Endothelial cell (in vitro differentiated cells): ENCODE data around the gene ENTR1. TPM values are rescaled to one million over a fixed set of nuclear protein-coding genes. Genes with fewer than 3 reads are reported as not detected.

ENCODE experiments used
- DNase-seq: peaks from one replicate; pipeline ENCODE4 v3.0.0; 2021; ENCODE audit warnings: low spot score
- H3K27ac Mint-ChIP-seq: one replicate; pipeline ENCODE4 v1.8.0; 2021; ENCODE audit warnings: mixed read lengths, inconsistent platforms; ENCODE audit not compliant: unreplicated experiment
- H3K27me3 Mint-ChIP-seq: one replicate; pipeline ENCODE4 v1.8.0; 2021; ENCODE audit warnings: mild to moderate bottlenecking, moderate library complexity, mixed read lengths, inconsistent platforms; ENCODE audit not compliant: unreplicated experiment
- H3K36me3 Mint-ChIP-seq: one replicate; pipeline ENCODE4 v1.8.0; 2021; ENCODE audit warnings: mild to moderate bottlenecking, low read depth, mixed read lengths, inconsistent platforms; ENCODE audit not compliant: unreplicated experiment
- H3K4me1 Mint-ChIP-seq: one replicate; pipeline ENCODE4 v1.8.0; 2021; ENCODE audit warnings: mild to moderate bottlenecking, mixed read lengths, inconsistent platforms; ENCODE audit not compliant: unreplicated experiment
- H3K4me3 Mint-ChIP-seq: one replicate; pipeline ENCODE4 v1.8.0; 2021; ENCODE audit warnings: mild to moderate bottlenecking, mixed read lengths, inconsistent platforms; ENCODE audit not compliant: unreplicated experiment
- H3K9me3 Mint-ChIP-seq: one replicate; pipeline ENCODE4 v1.8.0; 2021; ENCODE audit warnings: mixed read lengths, inconsistent platforms; ENCODE audit not compliant: unreplicated experiment
- CTCF ChIP-seq: fragments of 200-600 bp; sonication (generic); IDR thresholded peaks from one replicate; pipeline ENCODE4 v1.5.0; 2021; ENCODE audit warnings: antibody characterized with exemption; ENCODE audit not compliant: unreplicated experiment
- total RNA-seq: library from RNA; stranded (reverse); fragmentation: NEBNext Ultra II Directional; extraction: Animal tissue kit (Norgen Biotek cat#: 25700); gene quantifications from one replicate; pipeline ENCODE4 v1.2.1, GENCODE V29; 2021; ENCODE audit not compliant: unreplicated experiment

Gene ENTR1
- total RNA-seq, 1 donor from 2014 or later, result 45.0 TPM

- Mint-ChIP-seq H3K27me3 (peaks cover 6% of the 10 kb centered on the region), H3K36me3 (peaks cover 3% of the 10 kb centered on the region), H3K4me1 (no peaks in the 10 kb centered on the region), H3K9me3 (no peaks in the 10 kb centered on the region), H3K27ac (no peak overlapping the region), H3K4me3 (no peak overlapping the region)
- DNase-seq, result no peak
- TF ChIP-seq CTCF, result no peak
These were observed 32.0 kb downstream of the ENTR1 start for GRCh38 chr9:136378170-136379002.

DNA sequence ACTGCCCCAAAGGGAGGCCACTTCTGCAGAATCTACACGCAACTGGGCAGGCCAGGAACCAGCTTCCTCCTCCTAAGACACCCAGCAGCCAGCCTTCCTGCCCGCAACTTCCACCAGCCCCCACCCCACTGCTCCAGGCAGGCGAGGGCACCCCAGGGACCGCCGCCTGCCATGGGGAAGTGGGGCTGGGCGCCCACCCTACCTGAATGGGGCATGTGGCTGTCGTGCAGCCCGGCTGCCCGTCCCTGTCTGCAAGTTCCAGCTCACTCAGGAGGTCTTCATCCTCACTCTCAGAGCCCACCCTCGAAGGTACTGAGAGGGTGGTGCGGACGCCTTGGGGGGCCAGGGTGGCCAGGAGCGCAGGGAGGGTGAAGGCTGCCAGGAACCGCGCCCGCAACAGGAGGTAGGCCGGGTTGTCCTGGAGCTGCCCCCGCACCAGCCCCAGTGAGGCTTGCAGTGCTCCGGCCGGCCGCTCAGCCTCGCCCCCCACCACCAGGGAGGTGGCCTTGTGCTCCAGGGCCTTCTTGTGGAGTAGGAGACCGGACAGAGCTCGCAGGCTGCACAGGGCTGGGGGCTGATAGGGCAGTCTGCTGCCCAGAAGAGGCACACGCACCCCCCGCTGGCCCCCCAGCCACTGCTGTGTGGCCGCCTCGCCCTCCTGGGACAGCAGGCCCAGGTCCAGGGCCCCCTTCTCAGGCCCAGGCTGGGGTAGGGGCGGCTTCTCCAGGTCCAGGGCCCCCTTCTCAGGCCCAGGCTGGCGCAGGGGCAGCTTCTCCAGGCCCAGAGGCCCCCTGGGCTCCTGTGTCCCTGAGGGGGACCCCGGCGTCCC is 32.9 kb downstream of the ENTR1 start:
- peaks cover 5% of the 10 kb centered on the region for H3K27me3 Mint-ChIP-seq
- peaks cover 3% of the 10 kb centered on the region for H3K36me3 Mint-ChIP-seq
- H3K4me1 Mint-ChIP-seq, result peaks cover 6% of the 10 kb centered on the region
- no peak overlapping the region for H3K4me3 Mint-ChIP-seq
- no peak overlapping the region for H3K27ac Mint-ChIP-seq
- H3K9me3 Mint-ChIP-seq, result no peaks in the 10 kb centered on the region
- DNase-seq, result no peak
- no peak for TF ChIP-seq CTCF

DNA sequence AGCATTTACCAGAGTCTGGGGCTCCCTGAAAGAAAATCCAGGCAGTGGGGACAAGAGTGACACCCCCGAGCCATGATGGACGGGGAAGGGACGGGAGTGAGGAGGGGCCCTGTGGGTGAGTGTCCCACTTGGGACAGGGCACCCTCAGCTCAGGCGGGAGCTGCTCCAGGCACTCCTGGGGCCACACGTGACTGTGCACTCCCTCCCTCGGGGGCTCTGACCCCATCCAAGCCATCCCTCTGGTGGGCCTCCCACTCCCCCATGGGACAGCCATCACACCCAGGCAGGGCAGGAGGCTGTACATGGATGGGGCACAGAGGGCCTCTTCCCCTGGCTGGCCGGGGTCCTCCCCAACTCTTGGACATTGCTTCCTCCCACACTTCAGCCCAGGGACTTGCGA is 34.0 kb downstream of the ENTR1 start:
- Mint-ChIP-seq H3K27ac (no peak overlapping the region), H3K4me1 (peaks cover 6% of the 10 kb centered on the region), H3K9me3 (no peaks in the 10 kb centered on the region), H3K27me3 (peaks cover 4% of the 10 kb centered on the region), H3K4me3 (no peak overlapping the region), H3K36me3 (peaks cover 3% of the 10 kb centered on the region)
- DNase-seq, result no peak
- no peak for TF ChIP-seq CTCF

DNA sequence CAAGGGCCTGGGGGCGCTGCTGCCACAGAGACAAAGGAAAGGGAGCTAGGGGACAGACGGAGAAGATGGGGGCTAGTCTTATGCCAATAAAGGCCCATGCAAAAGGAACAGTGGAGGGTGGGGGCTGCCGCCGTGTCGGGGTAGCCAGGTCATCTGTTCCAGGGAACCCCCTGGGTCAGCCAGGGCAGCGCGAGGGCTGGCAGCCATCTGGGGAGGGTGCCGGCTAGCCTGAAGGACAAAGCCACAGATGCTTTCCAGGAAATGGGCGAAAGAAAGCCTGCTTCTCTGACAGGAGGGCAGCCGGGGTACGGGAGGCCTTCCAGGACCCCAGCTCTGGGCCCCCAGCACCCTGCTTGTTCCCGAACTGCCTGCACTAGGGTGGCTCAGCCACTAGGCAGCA is 35.3 kb downstream of the ENTR1 start:
- no peak for DNase-seq
- Mint-ChIP-seq H3K27ac (no peak overlapping the region), H3K36me3 (no peaks in the 10 kb centered on the region)

More for the DNA sequence above, 35.3 kb downstream of the ENTR1 start:
- Mint-ChIP-seq H3K4me3 (no peak overlapping the region), H3K4me1 (peaks cover 6% of the 10 kb centered on the region), H3K27me3 (peaks cover 6% of the 10 kb centered on the region), H3K9me3 (no peaks in the 10 kb centered on the region)
- TF ChIP-seq CTCF, result no peak
